Lower leg skin (tissue), 3 donors: ENCODE data around the gene ENPP3.

Experiments
- CTCF ChIP-seq, 3 donors: fragments of 450-650 bp; IDR thresholded peaks; one replicate each; pipeline ENCODE4 v1.5.1; 2016; ENCODE audit warnings: antibody characterized with exemption in 3 of 3, mild to moderate bottlenecking in 3 of 3, moderate library complexity in 2 of 3
- POLR2A ChIP-seq, 2 donors: fragments of 450-650 bp; IDR thresholded peaks; one replicate each; pipeline ENCODE4 v1.6.1; 2016 to 2017; ENCODE audit warnings: antibody characterized with exemption in 2 of 2, mild to moderate bottlenecking in 1 of 2, moderate library complexity in 1 of 2

GRCh38 chr6:131776985-131777384 is 139.9 kb downstream of the ENPP3 start:
- TF ChIP-seq CTCF (IDR thresholded peaks at IDR 0.05), result no peak
- TF ChIP-seq POLR2A (IDR thresholded peaks at IDR 0.05), result no peak
